ENCODE measurements around the gene UHRF1.

Gene UHRF1

DNA sequence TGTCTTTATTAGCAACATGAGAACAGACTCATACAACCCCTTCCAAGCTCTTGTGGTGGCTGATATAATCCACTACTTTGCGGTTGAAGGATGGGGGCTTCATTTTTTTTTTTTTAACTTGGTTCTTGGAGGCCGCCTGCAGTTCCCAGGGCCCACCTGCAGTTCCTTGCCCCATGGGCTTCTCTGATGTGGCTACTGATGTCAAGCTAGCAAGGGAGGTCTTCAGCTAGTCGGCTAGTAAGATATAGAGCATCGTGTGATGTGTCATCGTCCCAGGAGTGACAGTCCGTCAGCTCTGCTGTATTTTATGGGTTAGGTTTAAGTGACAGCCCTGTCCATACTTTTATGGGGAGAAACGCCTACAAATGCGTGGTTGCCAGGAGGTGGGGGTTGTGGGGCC lies 26.1 kb downstream of the UHRF1 start:
- TF ChIP-seq, protein P1, sequence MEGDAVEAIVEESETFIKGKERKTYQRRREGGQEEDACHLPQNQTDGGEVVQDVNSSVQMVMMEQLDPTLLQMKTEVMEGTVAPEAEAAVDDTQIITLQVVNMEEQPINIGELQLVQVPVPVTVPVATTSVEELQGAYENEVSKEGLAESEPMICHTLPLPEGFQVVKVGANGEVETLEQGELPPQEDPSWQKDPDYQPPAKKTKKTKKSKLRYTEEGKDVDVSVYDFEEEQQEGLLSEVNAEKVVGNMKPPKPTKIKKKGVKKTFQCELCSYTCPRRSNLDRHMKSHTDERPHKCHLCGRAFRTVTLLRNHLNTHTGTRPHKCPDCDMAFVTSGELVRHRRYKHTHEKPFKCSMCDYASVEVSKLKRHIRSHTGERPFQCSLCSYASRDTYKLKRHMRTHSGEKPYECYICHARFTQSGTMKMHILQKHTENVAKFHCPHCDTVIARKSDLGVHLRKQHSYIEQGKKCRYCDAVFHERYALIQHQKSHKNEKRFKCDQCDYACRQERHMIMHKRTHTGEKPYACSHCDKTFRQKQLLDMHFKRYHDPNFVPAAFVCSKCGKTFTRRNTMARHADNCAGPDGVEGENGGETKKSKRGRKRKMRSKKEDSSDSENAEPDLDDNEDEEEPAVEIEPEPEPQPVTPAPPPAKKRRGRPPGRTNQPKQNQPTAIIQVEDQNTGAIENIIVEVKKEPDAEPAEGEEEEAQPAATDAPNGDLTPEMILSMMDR (IDR thresholded peaks at IDR 0.05), result no peak

DNA sequence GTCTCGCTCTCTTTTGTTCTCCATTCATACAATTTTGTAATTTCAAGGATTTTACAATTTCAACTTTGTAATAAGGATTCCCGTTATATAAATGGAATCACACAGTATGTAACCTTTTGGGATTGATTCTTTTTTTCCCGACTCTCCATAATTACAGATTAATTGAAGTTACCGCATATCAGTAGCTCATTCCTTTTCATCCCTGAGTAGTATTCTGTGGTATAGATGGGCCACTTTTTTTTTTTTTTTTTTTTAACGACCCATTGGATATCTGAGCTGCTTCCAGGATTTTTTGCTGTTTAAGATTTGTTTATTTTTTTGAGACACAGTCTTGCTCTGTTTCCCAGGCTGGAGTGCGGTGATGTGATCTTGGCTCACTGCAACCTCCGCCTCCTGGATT lies 27.8 kb downstream of the UHRF1 start:
- TF ChIP-seq, protein P1 (IDR thresholded peaks at IDR 0.05), result no peak

DNA sequence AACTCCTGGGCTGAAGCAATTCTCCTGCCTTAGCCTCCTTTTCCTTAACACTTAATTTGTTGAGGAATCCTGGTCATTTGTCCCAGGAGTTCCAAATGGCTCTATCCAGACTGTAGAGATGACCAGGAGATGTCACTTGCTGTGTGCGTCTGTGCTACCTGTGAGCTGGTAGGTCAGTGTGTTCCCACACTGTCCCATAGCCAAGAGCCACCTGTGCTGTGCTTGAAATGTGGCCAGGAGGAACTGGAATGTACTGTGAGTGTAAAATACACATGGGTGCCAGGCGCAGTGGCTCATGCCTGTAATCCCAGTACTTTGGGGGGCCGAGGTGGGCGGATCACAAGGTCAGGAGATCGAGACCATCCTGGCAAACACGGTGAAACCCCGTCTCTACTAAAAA lies 30.2 kb downstream of the UHRF1 start:
- TF ChIP-seq, protein P1 (IDR thresholded peaks at IDR 0.05), result no peak

DNA sequence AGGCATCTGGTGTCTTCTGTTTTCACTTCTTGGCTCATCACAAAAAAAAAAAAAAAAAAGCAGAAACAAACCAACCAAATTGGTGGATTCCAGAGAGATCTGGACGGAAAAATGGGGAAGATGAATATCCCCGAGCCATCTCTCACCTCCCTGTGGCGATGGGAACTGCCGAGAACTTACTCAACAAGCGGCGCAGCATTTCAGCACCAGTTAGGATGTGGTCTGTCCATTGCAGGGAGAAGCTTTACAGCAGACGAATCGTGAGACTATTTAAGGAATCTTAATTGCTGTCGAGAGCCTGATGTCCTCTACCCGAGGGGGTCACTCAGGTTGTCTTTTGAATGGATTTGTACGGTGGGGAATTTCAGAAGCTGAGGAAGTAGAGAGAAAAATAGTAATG lies 42.4 kb downstream of the UHRF1 start:
- TF ChIP-seq, protein P1 (IDR thresholded peaks at IDR 0.05), result no peak

DNA sequence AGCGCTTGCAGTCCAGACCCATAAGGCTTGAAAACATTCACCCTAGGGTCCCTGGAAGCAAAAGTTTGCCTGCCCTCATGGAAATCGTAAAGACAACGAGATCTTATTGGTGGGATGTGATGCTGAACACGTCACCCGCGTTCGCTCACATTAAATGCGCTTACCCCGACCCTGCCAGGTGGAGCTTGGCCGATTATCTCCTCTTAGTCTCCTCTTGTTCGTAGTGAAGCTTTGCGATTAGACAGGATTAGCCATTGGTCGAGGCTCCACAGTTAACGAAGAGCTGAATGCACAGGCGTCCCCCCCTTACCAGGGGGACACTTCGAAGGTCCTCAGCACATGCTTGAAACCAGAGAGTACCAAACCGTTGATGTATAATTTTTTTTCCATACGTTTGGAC lies 43.6 kb downstream of the UHRF1 start:
- TF ChIP-seq, protein P1 (IDR thresholded peaks at IDR 0.05), result no peak

DNA sequence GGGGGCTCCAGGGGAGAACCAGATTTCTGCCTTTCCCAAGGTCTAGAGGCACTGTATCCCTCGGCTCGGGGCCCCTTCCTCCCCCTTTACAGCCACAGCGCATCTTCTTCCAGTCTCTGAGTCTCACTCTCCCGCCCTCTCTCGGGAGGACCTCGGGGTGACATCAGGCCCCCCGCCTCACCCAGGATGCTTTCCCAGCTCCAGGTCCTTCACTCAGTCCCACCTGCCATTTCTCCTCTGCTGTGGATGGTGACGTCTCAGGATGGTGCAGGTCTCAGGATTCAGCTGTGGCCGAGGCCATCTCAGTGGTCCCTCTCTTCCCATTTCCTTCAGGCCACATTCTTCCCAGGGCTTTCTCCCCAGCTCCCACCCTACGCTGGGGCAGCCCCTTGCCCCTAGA lies 46.0 kb downstream of the UHRF1 start:
- TF ChIP-seq, protein P1 (IDR thresholded peaks at IDR 0.05), result no peak

DNA sequence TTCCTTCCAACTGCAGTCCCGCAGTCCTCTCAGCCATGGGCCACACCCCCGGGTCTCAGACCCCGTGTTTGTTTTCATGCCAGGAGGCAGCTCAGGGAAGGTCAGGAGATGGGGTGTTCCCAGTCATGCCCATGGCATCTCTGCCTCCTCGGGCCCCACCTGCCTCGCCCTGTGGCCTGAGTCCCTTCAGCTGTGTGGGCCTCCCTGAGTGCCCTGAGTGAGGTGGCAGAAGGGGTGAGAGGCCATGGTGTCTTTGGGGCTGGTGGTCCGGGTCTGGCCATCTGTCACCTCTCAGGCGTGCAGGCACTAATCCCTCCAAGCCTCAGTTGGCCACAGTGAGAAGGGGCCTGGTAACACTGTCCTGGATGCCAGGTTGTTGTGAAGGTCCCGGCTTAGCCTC lies 48.7 kb downstream of the UHRF1 start:
- TF ChIP-seq, protein P1 (IDR thresholded peaks at IDR 0.05), result no peak

DNA sequence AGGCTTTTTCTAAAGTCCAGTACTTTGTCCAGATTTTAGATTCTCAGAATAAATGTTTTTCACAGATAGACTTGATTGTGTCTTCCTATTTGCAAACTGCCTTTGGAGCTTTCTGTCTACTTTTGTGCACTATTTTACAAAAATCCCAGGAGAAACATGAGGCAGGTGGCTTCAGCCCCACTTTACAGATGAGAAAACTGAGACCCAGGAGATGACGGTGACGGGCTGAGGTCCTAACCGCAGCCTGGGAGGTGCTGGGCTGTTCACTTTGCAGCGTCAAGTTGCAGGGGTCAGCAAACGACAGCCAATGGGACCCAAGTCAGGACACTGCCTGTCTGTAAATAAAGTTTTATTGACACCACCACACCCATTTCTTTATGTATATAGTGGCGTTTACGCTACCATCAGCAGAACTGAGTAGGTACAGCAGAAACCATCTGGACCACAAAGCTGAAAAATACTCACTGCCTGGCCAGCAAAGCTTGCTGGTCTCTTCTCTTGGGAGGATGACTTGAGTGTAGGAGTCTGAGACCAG lies 52.9 kb downstream of the UHRF1 start:
- TF ChIP-seq, protein P1 (IDR thresholded peaks at IDR 0.05), result no peak
